IMR-90 (cell line): ENCODE measurements around the gene PSMC5. TPM values are rescaled to one million over a fixed set of nuclear protein-coding genes. Genes with fewer than 3 reads are reported as not detected.

Experiments used
- ATAC-seq: fragments of 200-7000 bp; cut with Tn5 transposase; 2 replicates; pipeline ENCODE4 v1.9.1; 2020; ENCODE audit warnings: low read depth, mild to moderate bottlenecking, moderate library complexity
- BruUV-seq: library from RNA; stranded (reverse); fragments of 400-500 nt; replicated peaks from 2 replicates; lab custom pipeline; 2021; lab: Mats Ljungman, UMichigan
- CTCF ChIA-PET: fragments of 300-600 bp; formaldehyde crosslinking; extraction: SDS; loops from one replicate; lab custom pipeline; 2021; ENCODE audit warnings: antibody characterized with exemption; lab: Yijun Ruan, JAX
- POLR2A ChIA-PET: fragments of 300-600 bp; sonication (Branson Sonifier 250); formaldehyde crosslinking; loops from one replicate; lab custom pipeline; 2022; ENCODE audit warnings: antibody characterized with exemption; ENCODE audit not compliant: unreplicated experiment; lab: Charles Lee
- DNase-seq: peaks from one replicate; pipeline ENCODE4 v3.0.0; 2013
- H2AFZ ChIP-seq: replicated peaks from 2 replicates; pipeline ENCODE3; 2013; ENCODE audit warnings: low read length, mild to moderate bottlenecking; ENCODE audit not compliant: poor library complexity
- H2AK5ac ChIP-seq: 2 replicates; pipeline ENCODE4 v1.6.1; 2013; ENCODE audit warnings: low read depth, low read length, inconsistent platforms
- H2AK9ac ChIP-seq: replicated peaks from 2 replicates; pipeline ENCODE3; 2013; ENCODE audit warnings: mild to moderate bottlenecking, low read depth, low read length, moderate library complexity; ENCODE audit not compliant: poor library complexity
- H2BK120ac ChIP-seq: 2 replicates; pipeline ENCODE4 v1.6.1; 2013; ENCODE audit warnings: low read depth, low read length, inconsistent platforms
- H2BK15ac ChIP-seq: 3 replicates; pipeline ENCODE4 v1.6.1; 2013; ENCODE audit warnings: low read depth, low read length, inconsistent platforms
- H2BK20ac ChIP-seq: 2 replicates; pipeline ENCODE4 v1.6.1; 2013; ENCODE audit warnings: low read depth, mild to moderate bottlenecking, inconsistent platforms, low read length, moderate library complexity
- H2BK5ac ChIP-seq: 2 replicates; pipeline ENCODE4 v1.6.1; 2013; ENCODE audit warnings: mild to moderate bottlenecking, low read depth, low read length, inconsistent platforms; ENCODE audit not compliant: poor library complexity, severe bottlenecking
- H3K14ac ChIP-seq: replicated peaks from 2 replicates; pipeline ENCODE4 v1.6.1; 2013; ENCODE audit warnings: low read depth, low read length, inconsistent platforms
- H3K18ac ChIP-seq: 2 replicates; pipeline ENCODE4 v1.6.1; 2013; ENCODE audit warnings: low read depth, low read length, control low read depth
- H3K23ac ChIP-seq: 2 replicates; pipeline ENCODE4 v1.6.1; 2013; ENCODE audit warnings: low read depth, low read length, inconsistent platforms
- H3K27ac ChIP-seq: 2 replicates; pipeline ENCODE4 v1.5.1; 2013; ENCODE audit warnings: mild to moderate bottlenecking, control low read depth, low read length; ENCODE audit not compliant: insufficient read depth
- H3K27me3 ChIP-seq: 2 replicates; pipeline ENCODE4 v1.6.1; 2013; ENCODE audit warnings: low read length; ENCODE audit not compliant: control insufficient read depth, insufficient read depth
- H3K36me3 ChIP-seq: 2 replicates; pipeline ENCODE4 v1.6.1; 2013; ENCODE audit warnings: low read length, mixed read lengths; ENCODE audit not compliant: control insufficient read depth, insufficient read depth
- H3K4ac ChIP-seq: 2 replicates; pipeline ENCODE4 v1.6.1; 2013; ENCODE audit warnings: low read depth, low read length, inconsistent platforms
- H3K4me1 ChIP-seq: 2 replicates; pipeline ENCODE4 v1.6.1; 2013; ENCODE audit warnings: low read length, mixed read lengths; ENCODE audit not compliant: control insufficient read depth, insufficient read depth
- H3K4me2 ChIP-seq: 2 replicates; pipeline ENCODE4 v1.6.1; 2013; ENCODE audit warnings: low read depth, mild to moderate bottlenecking, control low read depth, low read length, moderate library complexity
- H3K4me3 ChIP-seq: 2 replicates; pipeline ENCODE4 v1.5.1; 2013; ENCODE audit warnings: low read depth, mild to moderate bottlenecking, control low read depth, low read length, moderate library complexity; ENCODE audit not compliant: insufficient read depth
- H3K56ac ChIP-seq: 2 replicates; pipeline ENCODE4 v1.6.1; 2013; ENCODE audit warnings: low read length, inconsistent platforms; ENCODE audit not compliant: insufficient read depth; ENCODE audit errors: extremely low read depth
- H3K79me1 ChIP-seq, 2 experiments: 2 replicates each; pipeline ENCODE4 v1.6.1; 2013; ENCODE audit warnings: low read length in 2 of 2, inconsistent platforms in 1 of 2, low read depth in 1 of 2
- H3K9ac ChIP-seq: 2 replicates; pipeline ENCODE4 v1.6.1; 2013; ENCODE audit warnings: low read depth, low read length, control low read depth
- H3K9me1 ChIP-seq: 2 replicates; pipeline ENCODE4 v1.6.1; 2013; ENCODE audit warnings: low read length, inconsistent platforms; ENCODE audit not compliant: insufficient read depth
- H3K9me3 ChIP-seq: 2 replicates; pipeline ENCODE4 v1.6.1; 2013; ENCODE audit warnings: low read length; ENCODE audit not compliant: control insufficient read depth, insufficient read depth
- H4K20me1 ChIP-seq: 2 replicates; pipeline ENCODE4 v1.6.1; 2013; ENCODE audit warnings: low read length, inconsistent platforms; ENCODE audit not compliant: insufficient read depth
- H4K5ac ChIP-seq: 2 replicates; pipeline ENCODE4 v1.6.1; 2013; ENCODE audit warnings: mild to moderate bottlenecking, low read depth, low read length, control low read depth
- H4K8ac ChIP-seq, 2 experiments: 2 replicates each; pipeline ENCODE4 v1.6.1; 2013; ENCODE audit warnings: low read depth in 2 of 2, low read length in 2 of 2, control low read depth in 1 of 2, inconsistent platforms in 1 of 2
- H4K91ac ChIP-seq: 2 replicates; pipeline ENCODE4 v1.6.1; 2013; ENCODE audit warnings: low read depth, low read length, inconsistent platforms; ENCODE audit not compliant: insufficient read depth
- CHD1 ChIP-seq: IDR thresholded peaks from 2 replicates; pipeline ENCODE4 v1.6.1; 2012; ENCODE audit warnings: low read depth, low read length, improper control_type of control experiment
- ELK1 ChIP-seq: fragments of 150-350 bp; IDR thresholded peaks from 2 replicates; pipeline ENCODE4 v1.6.1; 2016; ENCODE audit warnings: low read depth, mild to moderate bottlenecking, low read length, moderate library complexity, borderline replicate concordance
- MAFK ChIP-seq: IDR thresholded peaks from 2 replicates; pipeline ENCODE4 v1.6.1; 2012; ENCODE audit warnings: low read depth, low read length, improper control_type of control experiment
- MXI1 ChIP-seq: IDR thresholded peaks from 2 replicates; pipeline ENCODE4 v1.6.1; 2012; ENCODE audit warnings: low read depth, mild to moderate bottlenecking, low read length, moderate library complexity, borderline replicate concordance
- RAD21 ChIP-seq: IDR thresholded peaks from 2 replicates; pipeline ENCODE4 v1.6.1; 2012; ENCODE audit warnings: low read length, improper control_type of control experiment
- WGBS, 2 experiments: methylation state at CpG; one replicate each; pipeline versions ENCODE4 v1.1.5 to v1.1.7; 2013; ENCODE audit warnings: missing lambda C conversion rate in 2 of 2; ENCODE audit not compliant: insufficient read length in 1 of 2; ENCODE audit errors: extremely low coverage in 2 of 2; 5-methylcytosine and 5-hydroxymethylcytosine counted together
- dilution Hi-C: fragments of 300-500 bp; cut with HindIII; formaldehyde crosslinking; loops from one replicate; pipeline ENCODE4 v1.14.3; 2018; ENCODE audit warnings: low sequenced_read_pairs; ENCODE audit not compliant: unreplicated experiment
- in situ Hi-C: fragments of 300-500 bp; cut with MboI; formaldehyde crosslinking; loops from 3 replicates; pipeline ENCODE4 v1.14.3; 2019; ENCODE audit warnings: low sequenced_read_pairs, inconsistent platforms, mixed read lengths
- intact Hi-C: fragments of 100-400 bp; cut with micrococcal nuclease; formaldehyde crosslinking; loops from 2 replicates; pipeline ENCODE4 v1.10.0; 2022
- polyA plus RNA-seq, 3 experiments: library from polyadenylated mRNA; depleted of rRNA; stranded (reverse); fragments of >200 nt; gene quantifications; 2 replicates each; pipeline ENCODE4 v1.2.3, GENCODE V29; 2012; ENCODE audit warnings: low replicate concordance in 1 of 3
- total RNA-seq: library from RNA; depleted of rRNA; stranded (reverse); fragments of >200 nt; gene quantifications from 2 replicates; pipeline ENCODE4 v1.2.3, GENCODE V29; 2012
- TF ChIP-seq, protein P1 (sequence below): conservative IDR thresholded peaks from 2 replicates; pipeline ENCODE4 v1.5.1; 2012; ENCODE audit warnings: mild to moderate bottlenecking, low read depth, low read length, improper control_type of control experiment
- TF ChIP-seq, protein P2 (sequence below): fragments of 150-350 bp; IDR thresholded peaks from 2 replicates; pipeline ENCODE4 v1.6.1; 2017; ENCODE audit warnings: mild to moderate bottlenecking, antibody characterized with exemption, low read length, low read depth

PSMC5 gene
- total and polyA plus RNA-seq, 2 of the 4 experiments (the other 2 are of a cell fraction) = 105 to 165 TPM

GRCh38 chr17:63786117-63786516 is 41.1 kb upstream of the PSMC5 start:
- no peak overlapping the region; the same call in 1 of the 2 replicates for H3K27ac ChIP-seq
- intact Hi-C loops = no loop called here
- H3K9ac ChIP-seq = no peak overlapping the region
- no peak overlapping the region for H4K91ac ChIP-seq
- in situ Hi-C loops = no loop called here
- H3K4ac ChIP-seq = no peak overlapping the region
- H3K23ac ChIP-seq = no peak overlapping the region
- no peaks in the 10 kb centered on the region for H3K9me3 ChIP-seq
- CTCF ChIA-PET = no interaction called here
- peaks cover 6% of the 10 kb centered on the region; the same call in 1 of the 2 replicates for H3K4me1 ChIP-seq
- H3K27me3 ChIP-seq = no peaks in the 10 kb centered on the region
- no peak overlapping the region for H2BK15ac ChIP-seq
- no peak for DNase-seq
- H2AK5ac ChIP-seq = no peak overlapping the region
- ATAC-seq = no peak
- H4K8ac ChIP-seq = no peak overlapping the region
- peaks cover 35% of the 10 kb centered on the region for H3K36me3 ChIP-seq
- no peak overlapping the region for H2BK120ac ChIP-seq
- no peak overlapping the region for H3K14ac ChIP-seq
- no peak overlapping the region for H2AFZ ChIP-seq
- H3K18ac ChIP-seq = no peak overlapping the region
- H3K4me2 ChIP-seq = no peak overlapping the region
- H2BK20ac ChIP-seq = no peak overlapping the region
- TF ChIP-seq ELK1 (no peak), MXI1 (no peak), MAFK (no peak), CHD1 (no peak), RAD21 (no peak)
- TF ChIP-seq, protein P1, sequence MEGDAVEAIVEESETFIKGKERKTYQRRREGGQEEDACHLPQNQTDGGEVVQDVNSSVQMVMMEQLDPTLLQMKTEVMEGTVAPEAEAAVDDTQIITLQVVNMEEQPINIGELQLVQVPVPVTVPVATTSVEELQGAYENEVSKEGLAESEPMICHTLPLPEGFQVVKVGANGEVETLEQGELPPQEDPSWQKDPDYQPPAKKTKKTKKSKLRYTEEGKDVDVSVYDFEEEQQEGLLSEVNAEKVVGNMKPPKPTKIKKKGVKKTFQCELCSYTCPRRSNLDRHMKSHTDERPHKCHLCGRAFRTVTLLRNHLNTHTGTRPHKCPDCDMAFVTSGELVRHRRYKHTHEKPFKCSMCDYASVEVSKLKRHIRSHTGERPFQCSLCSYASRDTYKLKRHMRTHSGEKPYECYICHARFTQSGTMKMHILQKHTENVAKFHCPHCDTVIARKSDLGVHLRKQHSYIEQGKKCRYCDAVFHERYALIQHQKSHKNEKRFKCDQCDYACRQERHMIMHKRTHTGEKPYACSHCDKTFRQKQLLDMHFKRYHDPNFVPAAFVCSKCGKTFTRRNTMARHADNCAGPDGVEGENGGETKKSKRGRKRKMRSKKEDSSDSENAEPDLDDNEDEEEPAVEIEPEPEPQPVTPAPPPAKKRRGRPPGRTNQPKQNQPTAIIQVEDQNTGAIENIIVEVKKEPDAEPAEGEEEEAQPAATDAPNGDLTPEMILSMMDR = no peak
- TF ChIP-seq, protein P2, sequence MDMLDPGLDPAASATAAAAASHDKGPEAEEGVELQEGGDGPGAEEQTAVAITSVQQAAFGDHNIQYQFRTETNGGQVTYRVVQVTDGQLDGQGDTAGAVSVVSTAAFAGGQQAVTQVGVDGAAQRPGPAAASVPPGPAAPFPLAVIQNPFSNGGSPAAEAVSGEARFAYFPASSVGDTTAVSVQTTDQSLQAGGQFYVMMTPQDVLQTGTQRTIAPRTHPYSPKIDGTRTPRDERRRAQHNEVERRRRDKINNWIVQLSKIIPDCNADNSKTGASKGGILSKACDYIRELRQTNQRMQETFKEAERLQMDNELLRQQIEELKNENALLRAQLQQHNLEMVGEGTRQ = no peak
- no CpG with 5 or more reads among the region's 1 CpG for WGBS, 2 experiments
- no TSS peak for BruUV-seq
- H2BK5ac ChIP-seq = no peak overlapping the region
- peaks cover 12% of the 10 kb centered on the region for H3K9me1 ChIP-seq
- no peak overlapping the region for H2AK9ac ChIP-seq
- POLR2A ChIA-PET = no interaction called here
- dilution Hi-C loops = no loop called here
- no peak overlapping the region for H4K5ac ChIP-seq
- peaks cover 85% of the 10 kb centered on the region for H4K20me1 ChIP-seq
- no peak overlapping the region for H3K4me3 ChIP-seq
- no peak overlapping the region for H3K56ac ChIP-seq
- H3K79me1 ChIP-seq = peaks cover 16 to 64% of the 10 kb centered on the region in 2 experiments; a peak in 3 of 4 replicates
